Peyer's patch (tissue), 4 donors: ENCODE measurements around the gene ARID3B.

Source experiments
- POLR2A ChIP-seq, 2 donors: fragments of 450-650 bp; IDR thresholded peaks; one replicate each; pipeline ENCODE4 v1.5.1; 2017; ENCODE audit warnings: antibody characterized with exemption in 2 of 2, mild to moderate bottlenecking in 2 of 2, moderate library complexity in 2 of 2
- TF ChIP-seq, protein P1 (sequence below), 6 experiments: fragments of 450-650 bp in 4 of 6; fragments of 200-600 bp in 2 of 6; sonication (generic) in 1 of 6; IDR thresholded peaks; one replicate each; pipeline ENCODE4 v1.5.1; 2017 to 2019; ENCODE audit warnings: antibody characterized with exemption in 6 of 6, mild to moderate bottlenecking in 3 of 6, moderate library complexity in 1 of 6

DNA sequence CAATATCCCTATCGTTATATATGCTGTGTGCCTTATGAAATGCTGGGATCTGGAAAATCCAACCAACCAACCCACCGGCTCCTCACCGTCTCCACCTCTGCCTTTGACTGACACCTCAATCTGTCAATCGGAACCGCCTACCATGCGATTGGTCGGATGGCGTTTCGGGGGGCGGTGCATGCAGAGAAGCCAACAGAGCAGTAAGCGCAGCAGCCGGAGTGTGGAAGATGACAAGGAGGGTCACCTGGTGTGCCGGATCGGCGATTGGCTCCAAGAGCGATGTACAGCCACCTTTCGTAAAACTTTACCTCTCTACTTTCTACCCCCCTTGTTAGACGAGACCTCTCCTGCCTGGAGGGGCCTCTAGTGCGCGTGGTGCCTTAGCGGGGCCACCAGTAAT lies 80.9 kb downstream of the ARID3B start:
- TF ChIP-seq, protein P1, sequence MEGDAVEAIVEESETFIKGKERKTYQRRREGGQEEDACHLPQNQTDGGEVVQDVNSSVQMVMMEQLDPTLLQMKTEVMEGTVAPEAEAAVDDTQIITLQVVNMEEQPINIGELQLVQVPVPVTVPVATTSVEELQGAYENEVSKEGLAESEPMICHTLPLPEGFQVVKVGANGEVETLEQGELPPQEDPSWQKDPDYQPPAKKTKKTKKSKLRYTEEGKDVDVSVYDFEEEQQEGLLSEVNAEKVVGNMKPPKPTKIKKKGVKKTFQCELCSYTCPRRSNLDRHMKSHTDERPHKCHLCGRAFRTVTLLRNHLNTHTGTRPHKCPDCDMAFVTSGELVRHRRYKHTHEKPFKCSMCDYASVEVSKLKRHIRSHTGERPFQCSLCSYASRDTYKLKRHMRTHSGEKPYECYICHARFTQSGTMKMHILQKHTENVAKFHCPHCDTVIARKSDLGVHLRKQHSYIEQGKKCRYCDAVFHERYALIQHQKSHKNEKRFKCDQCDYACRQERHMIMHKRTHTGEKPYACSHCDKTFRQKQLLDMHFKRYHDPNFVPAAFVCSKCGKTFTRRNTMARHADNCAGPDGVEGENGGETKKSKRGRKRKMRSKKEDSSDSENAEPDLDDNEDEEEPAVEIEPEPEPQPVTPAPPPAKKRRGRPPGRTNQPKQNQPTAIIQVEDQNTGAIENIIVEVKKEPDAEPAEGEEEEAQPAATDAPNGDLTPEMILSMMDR (IDR thresholded peaks at IDR 0.05) = no peak
- TF ChIP-seq POLR2A (IDR thresholded peaks at IDR 0.05) = no peak
